DND-41 (cell line): Measurements from ENCODE around the gene TLX1.

Experiments used
- CTCF ChIP-seq: IDR thresholded peaks from 2 replicates; pipeline ENCODE4 v1.5.1; 2012; ENCODE audit warnings: borderline replicate concordance, low read length, moderate library complexity, mild to moderate bottlenecking; ENCODE audit not compliant: poor library complexity, severe bottlenecking; ENCODE audit errors: extremely low read depth
- EZH2 ChIP-seq: IDR thresholded peaks from 3 replicates; pipeline ENCODE4 v1.6.1; 2012; ENCODE audit warnings: borderline replicate concordance, low read depth, mild to moderate bottlenecking, moderate library complexity, low read length, inconsistent platforms; ENCODE audit not compliant: severe bottlenecking

- TF ChIP-seq CTCF (no peak), EZH2 (no peak)
Measured at GRCh38 chr10:101091546-101092290, 39.4 kb upstream of the TLX1 start.
